HG02610 (cell line): Measurements from ENCODE around the gene C12orf42.
"Not testable (repeated sequence)": the region's sequence is repeated elsewhere in the genome, so short reads cannot be mapped to it uniquely, and the experiment has no call there.

Source experiments
- ATAC-seq: cut with Tn5 transposase; IDR thresholded peaks from one replicate; pipeline ENCODE4 v1.9.1; 2021; ENCODE audit warnings: mild to moderate bottlenecking, moderate library complexity; ENCODE audit not compliant: unreplicated experiment

C12orf42 gene

GRCh38 chr12:103425674-103426073 lies 70.1 kb downstream of the C12orf42 start:
- ATAC-seq, result not testable (repeated sequence)

GRCh38 chr12:103424849-103425586 lies 70.8 kb downstream of the C12orf42 start:
- not testable (repeated sequence) for ATAC-seq

- no peak for ATAC-seq
These were observed 72.3 kb downstream of the C12orf42 start for GRCh38 chr12:103423516-103423910.

GRCh38 chr12:103422746-103423515 lies 72.8 kb downstream of the C12orf42 start:
- ATAC-seq, result no peak

- no peak for ATAC-seq
These were observed 73.4 kb downstream of the C12orf42 start for GRCh38 chr12:103422328-103422727.

- no peak for ATAC-seq
These were observed 74.4 kb downstream of the C12orf42 start for GRCh38 chr12:103421402-103421801.

GRCh38 chr12:103415681-103416080 lies 80.1 kb downstream of the C12orf42 start:
- no peak for ATAC-seq

GRCh38 chr12:103401421-103401820 lies 94.3 kb downstream of the C12orf42 start:
- no peak for ATAC-seq

GRCh38 chr12:103399986-103400385 lies 95.8 kb downstream of the C12orf42 start:
- ATAC-seq, result no peak

GRCh38 chr12:103397536-103397935 lies 98.2 kb downstream of the C12orf42 start:
- ATAC-seq, result no peak

- ATAC-seq, result peak; percentile 94
These were observed 103.0 kb downstream of the C12orf42 start for GRCh38 chr12:103392722-103393121.

- no peak for ATAC-seq
These were observed 104.7 kb downstream of the C12orf42 start for GRCh38 chr12:103391103-103391502.

- no peak for ATAC-seq
These were observed 108.4 kb downstream of the C12orf42 start for GRCh38 chr12:103387385-103387784.

GRCh38 chr12:103386451-103386850 lies 109.3 kb downstream of the C12orf42 start:
- ATAC-seq, result no peak

GRCh38 chr12:103382736-103383346 lies 112.9 kb downstream of the C12orf42 start:
- ATAC-seq, result no peak

GRCh38 chr12:103382119-103382518 lies 113.6 kb downstream of the C12orf42 start:
- ATAC-seq, result no peak

- no peak for ATAC-seq
These were observed 116.1 kb downstream of the C12orf42 start for GRCh38 chr12:103379670-103380069.

GRCh38 chr12:103373088-103373523 lies 122.7 kb downstream of the C12orf42 start:
- no peak for ATAC-seq

- peak; percentile 79 for ATAC-seq
These were observed 125.8 kb downstream of the C12orf42 start for GRCh38 chr12:103369929-103370328.

- ATAC-seq, result no peak
These were observed 127.6 kb downstream of the C12orf42 start for GRCh38 chr12:103368167-103368566.

GRCh38 chr12:103354403-103354802 lies 141.4 kb downstream of the C12orf42 start:
- ATAC-seq, result no peak

- no peak for ATAC-seq
These were observed 141.9 kb downstream of the C12orf42 start for GRCh38 chr12:103353913-103354312.
